Kidney epithelial cell (primary cell): ENCODE data around the gene INPP5A. TPM values are rescaled to one million over a fixed set of nuclear protein-coding genes. Genes with fewer than 3 reads are reported as not detected.
"Not testable (repeated sequence)": the region's sequence is repeated elsewhere in the genome, so short reads cannot be mapped to it uniquely, and the experiment has no call there.

ENCODE experiments used
- DNase-seq: peaks from one replicate; pipeline ENCODE4 v3.0.0-alpha.2; 2010; ENCODE audit warnings: low read depth
- H3K27me3 ChIP-seq: 2 replicates; pipeline ENCODE4 v1.6.0; 2011; ENCODE audit warnings: low read length; ENCODE audit not compliant: control insufficient read depth, insufficient read depth
- H3K36me3 ChIP-seq: 2 replicates; pipeline ENCODE4 v1.5.1; 2011; ENCODE audit warnings: low read length; ENCODE audit not compliant: control insufficient read depth, insufficient read depth
- H3K4me3 ChIP-seq: 2 replicates; pipeline ENCODE4 v1.5.1; 2011; ENCODE audit warnings: low read depth, mild to moderate bottlenecking, control low read depth, low read length
- CTCF ChIP-seq: IDR thresholded peaks from 2 replicates; pipeline ENCODE4 v1.5.1; 2011; ENCODE audit warnings: mild to moderate bottlenecking, moderate library complexity, low read length, control low read depth, inconsistent platforms; ENCODE audit not compliant: insufficient read depth, poor library complexity, severe bottlenecking
- total RNA-seq: library from RNA; depleted of rRNA; stranded (reverse); fragments of >200 nt; gene quantifications from 2 replicates; pipeline ENCODE4 v1.2.3, GENCODE V29; 2015

Gene INPP5A
- total RNA-seq, 1 donor from 2014 or later: 45.1 TPM

- H3K27me3 ChIP-seq: no peaks in the 10 kb centered on the region
- DNase-seq: no peak
- H3K4me3 ChIP-seq: no peak overlapping the region
- no peaks in the 10 kb centered on the region for H3K36me3 ChIP-seq
- no peak for TF ChIP-seq CTCF
Observed at GRCh38 chr10:132764108-132764507, 226.5 kb downstream of the INPP5A start.

GRCh38 chr10:132765435-132765834, 227.8 kb downstream of the INPP5A start:
- Histone ChIP-seq H3K4me3 (no peak overlapping the region), H3K27me3 (no peaks in the 10 kb centered on the region), H3K36me3 (no peaks in the 10 kb centered on the region)
- DNase-seq: no peak
- TF ChIP-seq CTCF: no peak

- no peak for DNase-seq
- no peak overlapping the region for H3K4me3 ChIP-seq
- no peak for TF ChIP-seq CTCF
- no peaks in the 10 kb centered on the region for H3K36me3 ChIP-seq
- no peaks in the 10 kb centered on the region for H3K27me3 ChIP-seq
Observed at GRCh38 chr10:132766291-132766690, 228.7 kb downstream of the INPP5A start.

GRCh38 chr10:132768346-132769248, 231.0 kb downstream of the INPP5A start:
- DNase-seq: no peak
- Histone ChIP-seq H3K27me3 (no peaks in the 10 kb centered on the region), H3K36me3 (no peaks in the 10 kb centered on the region), H3K4me3 (no peak overlapping the region)
- TF ChIP-seq CTCF: no peak

- DNase-seq: no peak
- no peak for TF ChIP-seq CTCF
- H3K36me3 ChIP-seq: no peaks in the 10 kb centered on the region
- no peak overlapping the region for H3K4me3 ChIP-seq
- H3K27me3 ChIP-seq: no peaks in the 10 kb centered on the region
Observed at GRCh38 chr10:132770061-132771021, 232.8 kb downstream of the INPP5A start.

- not testable (repeated sequence) for H3K4me3 ChIP-seq, DNase-seq, H3K27me3 ChIP-seq, H3K36me3 ChIP-seq
Observed at GRCh38 chr10:132772816-132773215, 235.2 kb downstream of the INPP5A start.
